ENCODE data around the gene BLTP1. TPM values are rescaled to one million over a fixed set of nuclear protein-coding genes. Genes with fewer than 3 reads are reported as not detected.

The BLTP1 gene
- total RNA-seq, 1 donor from 2014 or later, result 79.0 TPM

DNA sequence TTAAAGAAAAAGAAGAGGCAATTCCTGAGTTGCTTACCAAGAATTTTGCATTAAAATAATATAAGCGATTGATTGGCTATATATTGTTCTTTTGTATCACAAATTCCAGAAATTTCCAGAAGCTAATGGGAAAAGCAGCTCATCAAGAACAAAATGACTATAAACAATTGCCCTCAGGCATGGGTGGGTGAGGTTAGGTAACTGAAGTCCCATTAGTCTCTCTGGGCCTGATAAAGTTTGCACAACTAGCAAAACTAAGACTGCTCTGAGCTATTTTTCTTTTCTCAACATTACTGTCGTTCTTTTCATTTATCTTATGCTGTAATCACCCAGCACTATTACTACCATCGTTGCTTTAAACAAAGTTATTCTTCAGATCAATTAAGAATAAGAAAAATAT lies 19.2 kb upstream of the BLTP1 start:
- Histone ChIP-seq H3K9me3 (ENCODE audit: low read depth) (no peaks in the 10 kb centered on the region), H3K4me3 (no peak overlapping the region), H3K36me3 (no peaks in the 10 kb centered on the region), H3K4me1 (no peaks in the 10 kb centered on the region), H4K20me1 (ENCODE audit: low read depth) (no peaks in the 10 kb centered on the region), H2AFZ (replicated peaks) (no peak overlapping the region), H3K9ac (no peak overlapping the region), H3F3A (ENCODE audit: low read depth) (no peaks in the 10 kb centered on the region), H3K4me2 (no peak overlapping the region), H3K27ac (no peak overlapping the region), H3K79me2 (ENCODE audit: low read depth) (no peaks in the 10 kb centered on the region), H3K27me3 (no peaks in the 10 kb centered on the region)
- TF ChIP-seq EZH2phosphoT487 (IDR thresholded peaks at IDR 0.05), result no peak
- TF ChIP-seq, protein P1, sequence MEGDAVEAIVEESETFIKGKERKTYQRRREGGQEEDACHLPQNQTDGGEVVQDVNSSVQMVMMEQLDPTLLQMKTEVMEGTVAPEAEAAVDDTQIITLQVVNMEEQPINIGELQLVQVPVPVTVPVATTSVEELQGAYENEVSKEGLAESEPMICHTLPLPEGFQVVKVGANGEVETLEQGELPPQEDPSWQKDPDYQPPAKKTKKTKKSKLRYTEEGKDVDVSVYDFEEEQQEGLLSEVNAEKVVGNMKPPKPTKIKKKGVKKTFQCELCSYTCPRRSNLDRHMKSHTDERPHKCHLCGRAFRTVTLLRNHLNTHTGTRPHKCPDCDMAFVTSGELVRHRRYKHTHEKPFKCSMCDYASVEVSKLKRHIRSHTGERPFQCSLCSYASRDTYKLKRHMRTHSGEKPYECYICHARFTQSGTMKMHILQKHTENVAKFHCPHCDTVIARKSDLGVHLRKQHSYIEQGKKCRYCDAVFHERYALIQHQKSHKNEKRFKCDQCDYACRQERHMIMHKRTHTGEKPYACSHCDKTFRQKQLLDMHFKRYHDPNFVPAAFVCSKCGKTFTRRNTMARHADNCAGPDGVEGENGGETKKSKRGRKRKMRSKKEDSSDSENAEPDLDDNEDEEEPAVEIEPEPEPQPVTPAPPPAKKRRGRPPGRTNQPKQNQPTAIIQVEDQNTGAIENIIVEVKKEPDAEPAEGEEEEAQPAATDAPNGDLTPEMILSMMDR (IDR thresholded peaks at IDR 0.05), result no peak
- TF ChIP-seq EZH2 (IDR thresholded peaks at IDR 0.05), result no peak
- H3K27ac Mint-ChIP-seq, result no peak overlapping the region
- no peak overlapping the region for H3K4me3 Mint-ChIP-seq
- H3K27me3 Mint-ChIP-seq (ENCODE audit: insufficient read depth, low read depth), result no peaks in the 10 kb centered on the region
- H3K4me1 Mint-ChIP-seq, result no peaks in the 10 kb centered on the region
- no peaks in the 10 kb centered on the region for H3K9me3 Mint-ChIP-seq
- no peak for DNase-seq (ENCODE audit: low spot score)
- no peaks in the 10 kb centered on the region for H3K36me3 Mint-ChIP-seq

DNA sequence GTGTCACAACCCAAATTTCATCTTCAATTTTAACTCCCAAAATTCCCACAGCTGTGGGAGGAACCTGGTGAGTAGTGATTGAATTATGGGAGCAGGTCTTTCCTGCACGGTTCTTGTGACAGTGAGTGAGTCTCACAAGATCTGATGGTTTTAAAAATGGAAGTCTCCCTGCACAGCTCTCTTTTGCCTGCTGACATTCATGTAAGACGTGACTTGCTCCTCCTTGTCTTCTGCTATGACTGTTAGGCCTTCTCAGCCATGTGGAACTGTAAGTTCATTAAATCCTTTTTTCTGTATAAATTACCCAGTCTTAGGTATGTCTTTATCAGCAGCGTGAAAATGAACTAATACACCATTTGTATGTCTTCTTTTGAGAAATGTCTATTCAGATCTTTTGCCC lies 13.0 kb upstream of the BLTP1 start:
- H3K4me2 ChIP-seq, result no peak overlapping the region
- no peak overlapping the region for H2AFZ ChIP-seq (replicated peaks)
- H3K9ac ChIP-seq, result no peak overlapping the region
- H3K4me1 ChIP-seq, result no peaks in the 10 kb centered on the region
- no peak overlapping the region for H3K27ac ChIP-seq
- Mint-ChIP-seq H3K4me3 (no peak overlapping the region), H3K9me3 (peaks cover 3% of the 10 kb centered on the region), H3K4me1 (no peaks in the 10 kb centered on the region), H3K36me3 (no peaks in the 10 kb centered on the region), H3K27ac (no peak overlapping the region), H3K27me3 (ENCODE audit: insufficient read depth, low read depth) (no peaks in the 10 kb centered on the region)
- H3K9me3 ChIP-seq (ENCODE audit: low read depth), result no peaks in the 10 kb centered on the region
- no peak overlapping the region for H3K4me3 ChIP-seq
- no peaks in the 10 kb centered on the region for H4K20me1 ChIP-seq (ENCODE audit: low read depth)
- no peak for DNase-seq (ENCODE audit: low spot score)
- no peaks in the 10 kb centered on the region for H3F3A ChIP-seq (ENCODE audit: low read depth)
- no peaks in the 10 kb centered on the region for H3K27me3 ChIP-seq
- no peaks in the 10 kb centered on the region for H3K36me3 ChIP-seq
- TF ChIP-seq EZH2phosphoT487 (IDR thresholded peaks at IDR 0.05) (no peak), EZH2 (IDR thresholded peaks at IDR 0.05) (no peak)
- TF ChIP-seq, protein P1 (IDR thresholded peaks at IDR 0.05), result no peak
- no peaks in the 10 kb centered on the region for H3K79me2 ChIP-seq (ENCODE audit: low read depth)

DNA sequence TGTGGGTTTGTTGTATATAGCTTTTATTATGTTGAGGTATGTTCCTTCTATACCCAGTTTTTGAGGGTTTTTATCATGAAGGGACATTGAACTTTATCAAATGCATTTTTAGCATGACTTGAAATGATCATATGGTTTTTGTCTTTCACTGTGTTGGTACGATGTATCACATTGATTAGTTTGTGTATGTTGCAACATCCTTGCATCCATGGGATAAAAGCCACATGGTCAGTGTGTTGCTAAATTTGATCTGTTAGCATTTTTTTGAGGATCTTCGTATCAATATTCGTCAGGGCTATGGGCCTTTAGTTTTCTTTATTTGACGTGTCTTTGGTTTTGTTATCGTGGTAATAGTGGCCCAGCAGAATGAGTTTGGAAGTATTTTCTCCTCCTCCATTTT lies 11.3 kb upstream of the BLTP1 start:
- no peak overlapping the region for H3K4me2 ChIP-seq
- no peaks in the 10 kb centered on the region for H3K36me3 ChIP-seq
- Mint-ChIP-seq H3K27me3 (ENCODE audit: insufficient read depth, low read depth) (no peaks in the 10 kb centered on the region), H3K36me3 (no peaks in the 10 kb centered on the region), H3K4me3 (no peak overlapping the region), H3K9me3 (peaks cover 3% of the 10 kb centered on the region), H3K27ac (no peak overlapping the region), H3K4me1 (no peaks in the 10 kb centered on the region)
- H3K9ac ChIP-seq, result no peak overlapping the region
- no peak overlapping the region for H3K27ac ChIP-seq
- H2AFZ ChIP-seq (replicated peaks), result no peak overlapping the region
- H3F3A ChIP-seq (ENCODE audit: low read depth), result no peaks in the 10 kb centered on the region
- no peaks in the 10 kb centered on the region for H3K4me1 ChIP-seq
- H3K4me3 ChIP-seq, result no peak overlapping the region
- no peaks in the 10 kb centered on the region for H3K27me3 ChIP-seq
- no peak for DNase-seq (ENCODE audit: low spot score)
- H3K79me2 ChIP-seq (ENCODE audit: low read depth), result no peaks in the 10 kb centered on the region
- TF ChIP-seq, protein P1 (IDR thresholded peaks at IDR 0.05), result no peak
- TF ChIP-seq EZH2phosphoT487 (IDR thresholded peaks at IDR 0.05) (no peak), EZH2 (IDR thresholded peaks at IDR 0.05) (no peak)
- no peaks in the 10 kb centered on the region for H3K9me3 ChIP-seq (ENCODE audit: low read depth)
- no peaks in the 10 kb centered on the region for H4K20me1 ChIP-seq (ENCODE audit: low read depth)

All from neural progenitor cell (in vitro differentiated cells).